H9 (cell line): ENCODE results near the gene EIF3B. TPM values are rescaled to one million over a fixed set of nuclear protein-coding genes. Genes with fewer than 3 reads are reported as not detected.

Experiments
- DNase-seq: peaks from one replicate; pipeline ENCODE4 v3.0.0-alpha.2; 2017
- H2AFZ ChIP-seq: one replicate; pipeline ENCODE4 v1.6.1; 2013; ENCODE audit warnings: mild to moderate bottlenecking, low read length, control low read depth, moderate library complexity
- H2AK5ac ChIP-seq: 2 replicates; pipeline ENCODE4 v1.6.1; 2013; ENCODE audit warnings: low read length, control low read depth, mixed read lengths; ENCODE audit not compliant: insufficient read length
- H2BK120ac ChIP-seq: one replicate; pipeline ENCODE4 v1.6.1; 2013; ENCODE audit warnings: low read depth, mild to moderate bottlenecking, low read length, control low read depth, inconsistent platforms; ENCODE audit not compliant: poor library complexity, severe bottlenecking
- H2BK12ac ChIP-seq: 2 replicates; pipeline ENCODE4 v1.6.1; 2013; ENCODE audit warnings: low read length, control low read depth, mixed read lengths, low read depth; ENCODE audit not compliant: insufficient read length
- H2BK15ac ChIP-seq: 2 replicates; pipeline ENCODE4 v1.6.1; 2013; ENCODE audit warnings: low read depth, low read length, control low read depth
- H2BK20ac ChIP-seq: one replicate; pipeline ENCODE4 v1.6.1; 2013; ENCODE audit warnings: low read depth, mild to moderate bottlenecking, low read length, control low read depth, inconsistent platforms; ENCODE audit not compliant: poor library complexity, severe bottlenecking
- H2BK5ac ChIP-seq: 2 replicates; pipeline ENCODE4 v1.6.1; 2013; ENCODE audit warnings: low read length, control low read depth, mixed read lengths; ENCODE audit not compliant: insufficient read length
- H3K14ac ChIP-seq: 2 replicates; pipeline ENCODE4 v1.6.1; 2013; ENCODE audit warnings: low read length, control low read depth; ENCODE audit not compliant: insufficient read depth
- H3K18ac ChIP-seq: 2 replicates; pipeline ENCODE4 v1.6.1; 2013; ENCODE audit warnings: low read depth, mild to moderate bottlenecking, mixed read lengths, low read length, control low read depth; ENCODE audit not compliant: insufficient read length
- H3K23ac ChIP-seq: 2 replicates; pipeline ENCODE4 v1.6.1; 2013; ENCODE audit warnings: low read length, control low read depth, mixed read lengths, low read depth; ENCODE audit not compliant: insufficient read length
- H3K23me2 ChIP-seq: 2 replicates; pipeline ENCODE4 v1.6.1; 2013; ENCODE audit warnings: low read depth, mild to moderate bottlenecking, mixed read lengths, low read length, control low read depth; ENCODE audit not compliant: insufficient read length, poor library complexity, severe bottlenecking
- H3K27ac ChIP-seq: 2 replicates; pipeline ENCODE4 v1.5.1; 2013; ENCODE audit warnings: low read length, control low read depth, mixed read lengths, low read depth; ENCODE audit not compliant: insufficient read length
- H3K27me3 ChIP-seq: 2 replicates; pipeline ENCODE4 v1.6.1; 2013; ENCODE audit warnings: low read length, control low read depth, inconsistent platforms; ENCODE audit not compliant: insufficient read depth
- H3K4ac ChIP-seq: 2 replicates; pipeline ENCODE4 v1.6.1; 2013; ENCODE audit warnings: low read depth, mild to moderate bottlenecking, control low read depth, inconsistent platforms, low read length, moderate library complexity
- H3K4me1 ChIP-seq: 2 replicates; pipeline ENCODE4 v1.6.1; 2013; ENCODE audit warnings: low read length, control low read depth, inconsistent platforms; ENCODE audit not compliant: insufficient read depth
- H3K4me2 ChIP-seq: 2 replicates; pipeline ENCODE4 v1.6.1; 2013; ENCODE audit warnings: low read length, control low read depth, mixed read lengths; ENCODE audit not compliant: insufficient read length, insufficient read depth
- H3K56ac ChIP-seq: 2 replicates; pipeline ENCODE4 v1.6.1; 2013; ENCODE audit warnings: low read depth, mild to moderate bottlenecking, mixed read lengths, low read length, control low read depth; ENCODE audit not compliant: insufficient read length
- H3K79me1 ChIP-seq: 2 replicates; pipeline ENCODE4 v1.6.1; 2013; ENCODE audit warnings: low read depth, mild to moderate bottlenecking, moderate library complexity, low read length, control low read depth, inconsistent platforms; ENCODE audit not compliant: insufficient read depth, poor library complexity, severe bottlenecking
- H3K79me2 ChIP-seq: 2 replicates; pipeline ENCODE4 v1.6.1; 2013; ENCODE audit warnings: low read length, control low read depth, inconsistent platforms; ENCODE audit not compliant: insufficient read depth
- H3K9ac ChIP-seq: 2 replicates; pipeline ENCODE4 v1.6.1; 2013; ENCODE audit warnings: low read length, control low read depth, mixed read lengths; ENCODE audit not compliant: insufficient read length; ENCODE audit errors: extremely low read depth
- H3K9me3 ChIP-seq: one replicate; pipeline ENCODE4 v1.6.1; 2013; ENCODE audit warnings: low read depth, low read length, inconsistent platforms; ENCODE audit not compliant: control insufficient read depth
- H3T11ph ChIP-seq: one replicate; pipeline ENCODE4 v1.6.1; 2013; ENCODE audit warnings: mild to moderate bottlenecking, low read length, control low read depth, inconsistent platforms
- H4K20me1 ChIP-seq: one replicate; pipeline ENCODE4 v1.6.1; 2013; ENCODE audit not compliant: control insufficient read depth, insufficient read length, insufficient read depth
- H4K5ac ChIP-seq: 2 replicates; pipeline ENCODE4 v1.6.1; 2013; ENCODE audit warnings: low read depth, mild to moderate bottlenecking, mixed read lengths, low read length, control low read depth; ENCODE audit not compliant: insufficient read length
- H4K8ac ChIP-seq: replicated peaks from 2 replicates; pipeline ENCODE4 v1.6.1; 2013; ENCODE audit warnings: low read length, control low read depth, mixed read lengths, low read depth; ENCODE audit not compliant: insufficient read length
- H4K91ac ChIP-seq: 2 replicates; pipeline ENCODE4 v1.6.1; 2013; ENCODE audit warnings: low read depth, mild to moderate bottlenecking, moderate library complexity, mixed read lengths, low read length, control low read depth; ENCODE audit not compliant: insufficient read length
- H3K27ac Mint-ChIP-seq, 3 experiments: 2 replicates in 2 of 3; 3 replicates in 1 of 3; pipeline ENCODE4 v1.8.0; 2020 to 2021; ENCODE audit warnings: mixed read lengths in 3 of 3, mild to moderate bottlenecking in 1 of 3, moderate library complexity in 1 of 3
- H3K27me3 Mint-ChIP-seq: 2 replicates; pipeline ENCODE4 v1.8.0; 2021; ENCODE audit warnings: low read depth, mild to moderate bottlenecking, moderate library complexity, mixed read lengths
- H3K36me3 Mint-ChIP-seq, 3 experiments: 2 replicates in 2 of 3; 3 replicates in 1 of 3; pipeline ENCODE4 v1.8.0; 2020 to 2021; ENCODE audit warnings: low read depth in 3 of 3, mixed read lengths in 3 of 3; ENCODE audit not compliant: insufficient read depth in 1 of 3
- H3K4me1 Mint-ChIP-seq, 2 experiments: 2 replicates each; pipeline ENCODE4 v1.8.0; 2020; ENCODE audit warnings: mixed read lengths in 2 of 2
- H3K4me3 Mint-ChIP-seq, 2 experiments: 2 replicates in 1 of 2; 3 replicates in 1 of 2; pipeline ENCODE4 v1.8.0; 2020 to 2021; ENCODE audit warnings: mild to moderate bottlenecking in 2 of 2, mixed read lengths in 2 of 2, moderate library complexity in 1 of 2
- H3K9me3 Mint-ChIP-seq, 2 experiments: 2 replicates in 1 of 2; 3 replicates in 1 of 2; pipeline ENCODE4 v1.8.0; 2020; ENCODE audit warnings: mild to moderate bottlenecking in 2 of 2, mixed read lengths in 2 of 2, moderate library complexity in 1 of 2
- CTCF ChIP-seq: fragments of 200-600 bp; sonication (generic); conservative IDR thresholded peaks from 3 replicates; pipeline ENCODE4 v1.8.0; 2021; ENCODE audit warnings: antibody characterized with exemption, mild to moderate bottlenecking
- WGBS: extraction: QIAGEN DNeasy Blood & Tissue Kit; methylation state at CpG from one replicate; pipeline ENCODE4 v1.1.7; 2013; ENCODE audit warnings: missing lambda C conversion rate, low lambda C conversion rate, mixed read lengths; ENCODE audit not compliant: insufficient read length; ENCODE audit errors: extremely low coverage; 5-methylcytosine and 5-hydroxymethylcytosine counted together
- total RNA-seq: library from RNA; stranded (reverse); gene quantifications from 2 replicates; pipeline ENCODE4 v1.2.1, GENCODE V29; 2021

The EIF3B gene
- total RNA-seq, 1 experiment from 2014 or later = 337 TPM

GRCh38 chr7:2411815-2412586 lies 57.4 kb downstream of the EIF3B start:
- no peak overlapping the region for H2AK5ac ChIP-seq
- H3K4me3 Mint-ChIP-seq = no peak overlapping the region
- H3K36me3 Mint-ChIP-seq = peaks cover 0 to 14% (median 3%) of the 10 kb centered on the region in 3 experiments; a peak in 4 of 7 replicates
- no peaks in the 10 kb centered on the region for H3K9me3 ChIP-seq
- no peak overlapping the region for H2BK20ac ChIP-seq
- H2BK5ac ChIP-seq = no peak overlapping the region
- no peak overlapping the region for H3K9ac ChIP-seq
- H2BK120ac ChIP-seq = no peak overlapping the region
- no peaks in the 10 kb centered on the region; the same call in 1 of the 2 replicates for H3K79me2 ChIP-seq
- H4K91ac ChIP-seq = no peak overlapping the region
- no peak overlapping the region for H3K4me2 ChIP-seq
- peaks cover 3% of the 10 kb centered on the region for H3K79me1 ChIP-seq
- H2BK15ac ChIP-seq = no peak overlapping the region
- no peak overlapping the region for H3K18ac ChIP-seq
- no peak overlapping the region for H3K27ac Mint-ChIP-seq
- H2AFZ ChIP-seq = no peak overlapping the region
- no peak overlapping the region for H3K4ac ChIP-seq
- DNase-seq = no peak
- 0 out of 2 replicates have a peak, but pooled peaks cover 2% of the 10 kb centered on the region for H3K4me1 ChIP-seq
- no peak overlapping the region for H3K23ac ChIP-seq
- no peaks in the 10 kb centered on the region for H3K27me3 Mint-ChIP-seq
- H3K27ac ChIP-seq = no peak overlapping the region
- no peak overlapping the region for H4K8ac ChIP-seq
- WGBS = no CpG with 5 or more reads among the region's 12 CpGs
- no peak overlapping the region for H3K56ac ChIP-seq
- peaks cover 0 to 3% of the 10 kb centered on the region in 2 experiments; a peak in 3 of 5 replicates for H3K9me3 Mint-ChIP-seq
- no peaks in the 10 kb centered on the region for H3K27me3 ChIP-seq
- no peak overlapping the region for H3T11ph ChIP-seq
- no peak overlapping the region for H2BK12ac ChIP-seq
- no peak for TF ChIP-seq CTCF
- peaks cover 41 to 47% of the 10 kb centered on the region in 2 experiments for H3K4me1 Mint-ChIP-seq
- H4K20me1 ChIP-seq = no peaks in the 10 kb centered on the region
- no peaks in the 10 kb centered on the region for H3K23me2 ChIP-seq
- H4K5ac ChIP-seq = no peak overlapping the region
- H3K14ac ChIP-seq = no peak overlapping the region
